ENCODE results near the gene SPSB4.

DNA sequence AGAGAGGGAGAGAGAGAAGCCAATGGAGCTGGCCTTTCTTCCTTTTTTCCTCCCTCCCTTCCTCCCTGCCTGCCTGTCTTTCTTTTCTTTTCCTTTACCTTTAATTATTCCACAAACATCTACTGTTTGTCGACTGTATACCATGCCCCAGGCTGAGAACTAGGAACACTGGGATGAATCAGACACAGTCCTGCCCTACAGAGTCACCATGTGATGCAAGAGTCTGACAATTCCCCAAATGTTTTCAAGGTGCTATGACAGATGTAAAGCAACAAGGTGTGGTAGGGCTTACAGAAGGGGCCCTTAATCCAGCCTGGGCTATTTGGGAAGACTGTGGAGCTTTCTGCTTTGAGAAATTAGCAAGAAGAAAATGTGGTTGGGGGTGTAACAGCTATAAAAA, 4.0 kb upstream of the SPSB4 start:
- TF ChIP-seq SRF (IDR thresholded peaks at IDR 0.05; ENCODE audit: low read depth, low read length) (no peak), RAD21 (IDR thresholded peaks at IDR 0.05 in 1 of 2, conservative IDR thresholded peaks at IDR 0.05 in 1 of 2; ENCODE audit: low read depth in 2 of 2, low read length in 2 of 2) (no peak), RBBP5 (IDR thresholded peaks at IDR 0.05; ENCODE audit: borderline replicate concordance, low read depth, low read length) (no peak), POLR2A (IDR thresholded peaks at IDR 0.05; ENCODE audit: control extremely low read depth in 1 of 2, low read depth in 2 of 2, low read length in 2 of 2) (no peak), GABPA (IDR thresholded peaks at IDR 0.05; ENCODE audit: borderline replicate concordance, insufficient read depth, low read length) (no peak), BRCA1 (IDR thresholded peaks at IDR 0.05; ENCODE audit: low read depth, low read length) (no peak), EP300 (IDR thresholded peaks at IDR 0.05; ENCODE audit: borderline replicate concordance in 1 of 2, low read depth in 2 of 2, low read length in 2 of 2) (no peak), KDM1A (IDR thresholded peaks at IDR 0.05; ENCODE audit: borderline replicate concordance, low read length) (no peak), TAF1 (IDR thresholded peaks at IDR 0.05; ENCODE audit: low read depth, low read length) (no peak), SIN3A (conservative IDR thresholded peaks at IDR 0.05 in 1 of 2, IDR thresholded peaks at IDR 0.05 in 1 of 2; ENCODE audit: low read depth in 1 of 2, low read length in 2 of 2) (no peak), MAFK (IDR thresholded peaks at IDR 0.05; ENCODE audit: low read depth, low read length) (no peak), CHD2 (IDR thresholded peaks at IDR 0.05; ENCODE audit: low read length) (no peak)
- TF ChIP-seq, protein P1, sequence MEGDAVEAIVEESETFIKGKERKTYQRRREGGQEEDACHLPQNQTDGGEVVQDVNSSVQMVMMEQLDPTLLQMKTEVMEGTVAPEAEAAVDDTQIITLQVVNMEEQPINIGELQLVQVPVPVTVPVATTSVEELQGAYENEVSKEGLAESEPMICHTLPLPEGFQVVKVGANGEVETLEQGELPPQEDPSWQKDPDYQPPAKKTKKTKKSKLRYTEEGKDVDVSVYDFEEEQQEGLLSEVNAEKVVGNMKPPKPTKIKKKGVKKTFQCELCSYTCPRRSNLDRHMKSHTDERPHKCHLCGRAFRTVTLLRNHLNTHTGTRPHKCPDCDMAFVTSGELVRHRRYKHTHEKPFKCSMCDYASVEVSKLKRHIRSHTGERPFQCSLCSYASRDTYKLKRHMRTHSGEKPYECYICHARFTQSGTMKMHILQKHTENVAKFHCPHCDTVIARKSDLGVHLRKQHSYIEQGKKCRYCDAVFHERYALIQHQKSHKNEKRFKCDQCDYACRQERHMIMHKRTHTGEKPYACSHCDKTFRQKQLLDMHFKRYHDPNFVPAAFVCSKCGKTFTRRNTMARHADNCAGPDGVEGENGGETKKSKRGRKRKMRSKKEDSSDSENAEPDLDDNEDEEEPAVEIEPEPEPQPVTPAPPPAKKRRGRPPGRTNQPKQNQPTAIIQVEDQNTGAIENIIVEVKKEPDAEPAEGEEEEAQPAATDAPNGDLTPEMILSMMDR (IDR thresholded peaks at IDR 0.05; ENCODE audit: control extremely low read depth in 1 of 3, insufficient read depth in 1 of 3, low read depth in 1 of 3, low read length in 3 of 3), result no peak
- TF ChIP-seq, protein P2, sequence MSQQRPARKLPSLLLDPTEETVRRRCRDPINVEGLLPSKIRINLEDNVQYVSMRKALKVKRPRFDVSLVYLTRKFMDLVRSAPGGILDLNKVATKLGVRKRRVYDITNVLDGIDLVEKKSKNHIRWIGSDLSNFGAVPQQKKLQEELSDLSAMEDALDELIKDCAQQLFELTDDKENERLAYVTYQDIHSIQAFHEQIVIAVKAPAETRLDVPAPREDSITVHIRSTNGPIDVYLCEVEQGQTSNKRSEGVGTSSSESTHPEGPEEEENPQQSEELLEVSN (IDR thresholded peaks at IDR 0.05), result no peak

All from H1 (cell line).